Esophagus squamous epithelium (tissue), 4 donors: Measurements from ENCODE around the gene PALM.

ENCODE experiments used
- CTCF ChIP-seq, 6 experiments: fragments of 450-650 bp in 4 of 6; fragments of 200-600 bp in 2 of 6; sonication (generic) in 2 of 6; IDR thresholded peaks; one replicate each; pipeline ENCODE4 v1.5.1; 2016 to 2019; ENCODE audit warnings: antibody characterized with exemption in 6 of 6, mild to moderate bottlenecking in 4 of 6, moderate library complexity in 4 of 6
- POLR2A ChIP-seq, 4 donors: fragments of 450-650 bp; IDR thresholded peaks; one replicate each; pipeline ENCODE4 v1.6.1; 2017; ENCODE audit warnings: antibody characterized with exemption in 4 of 4, mild to moderate bottlenecking in 4 of 4, moderate library complexity in 3 of 4

- TF ChIP-seq CTCF (IDR thresholded peaks at IDR 0.05), result no peak
- peak in 1 of 4 donors; percentile 11 for TF ChIP-seq POLR2A (IDR thresholded peaks at IDR 0.05)
Observed at GRCh38 chr19:709965-710571, 1.3 kb downstream of the PALM start.
